ENCODE measurements around the gene SMAP2. TPM values are rescaled to one million over a fixed set of nuclear protein-coding genes. Genes with fewer than 3 reads are reported as not detected.
A peak's percentile ranks its signal among the peaks of the same experiment; 100 is the strongest.

Gene SMAP2
- total RNA-seq, 1 donor from 2014 or later: 20.9 TPM

DNA sequence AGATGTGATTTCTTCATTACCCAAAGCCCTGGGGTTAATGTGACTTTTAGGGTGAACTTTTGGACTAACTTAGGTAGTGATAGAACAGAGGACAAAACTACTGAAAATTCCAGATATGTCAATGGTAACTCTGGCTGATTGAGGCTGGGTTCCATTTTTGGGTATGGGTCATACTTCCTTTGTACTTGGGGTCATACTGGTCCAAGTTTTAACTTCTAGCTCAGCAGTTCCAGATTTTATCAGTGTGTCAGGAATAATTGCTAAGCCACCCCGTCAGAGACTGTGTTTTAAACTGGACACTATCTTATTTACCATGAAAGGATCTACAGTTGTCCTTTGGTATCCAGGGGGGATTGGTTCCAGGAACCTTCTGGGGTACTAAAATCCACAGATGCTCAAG lies 4.0 kb downstream of the SMAP2 start:
- Mint-ChIP-seq H3K27ac (no peak overlapping the region), H3K4me3 (peak overlapping the region; percentile 38), H3K36me3 (no peaks in the 10 kb centered on the region), H3K9me3 (no peaks in the 10 kb centered on the region), H3K4me1 (ENCODE audit: unreplicated experiment) (peaks cover 17% of the 10 kb centered on the region), H3K27me3 (peaks cover 7% of the 10 kb centered on the region)
- TF ChIP-seq, protein P1, sequence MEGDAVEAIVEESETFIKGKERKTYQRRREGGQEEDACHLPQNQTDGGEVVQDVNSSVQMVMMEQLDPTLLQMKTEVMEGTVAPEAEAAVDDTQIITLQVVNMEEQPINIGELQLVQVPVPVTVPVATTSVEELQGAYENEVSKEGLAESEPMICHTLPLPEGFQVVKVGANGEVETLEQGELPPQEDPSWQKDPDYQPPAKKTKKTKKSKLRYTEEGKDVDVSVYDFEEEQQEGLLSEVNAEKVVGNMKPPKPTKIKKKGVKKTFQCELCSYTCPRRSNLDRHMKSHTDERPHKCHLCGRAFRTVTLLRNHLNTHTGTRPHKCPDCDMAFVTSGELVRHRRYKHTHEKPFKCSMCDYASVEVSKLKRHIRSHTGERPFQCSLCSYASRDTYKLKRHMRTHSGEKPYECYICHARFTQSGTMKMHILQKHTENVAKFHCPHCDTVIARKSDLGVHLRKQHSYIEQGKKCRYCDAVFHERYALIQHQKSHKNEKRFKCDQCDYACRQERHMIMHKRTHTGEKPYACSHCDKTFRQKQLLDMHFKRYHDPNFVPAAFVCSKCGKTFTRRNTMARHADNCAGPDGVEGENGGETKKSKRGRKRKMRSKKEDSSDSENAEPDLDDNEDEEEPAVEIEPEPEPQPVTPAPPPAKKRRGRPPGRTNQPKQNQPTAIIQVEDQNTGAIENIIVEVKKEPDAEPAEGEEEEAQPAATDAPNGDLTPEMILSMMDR (conservative IDR thresholded peaks at IDR 0.05): no peak
- DNase-seq (ENCODE audit: extremely low spot score, unreplicated experiment): no peak

DNA sequence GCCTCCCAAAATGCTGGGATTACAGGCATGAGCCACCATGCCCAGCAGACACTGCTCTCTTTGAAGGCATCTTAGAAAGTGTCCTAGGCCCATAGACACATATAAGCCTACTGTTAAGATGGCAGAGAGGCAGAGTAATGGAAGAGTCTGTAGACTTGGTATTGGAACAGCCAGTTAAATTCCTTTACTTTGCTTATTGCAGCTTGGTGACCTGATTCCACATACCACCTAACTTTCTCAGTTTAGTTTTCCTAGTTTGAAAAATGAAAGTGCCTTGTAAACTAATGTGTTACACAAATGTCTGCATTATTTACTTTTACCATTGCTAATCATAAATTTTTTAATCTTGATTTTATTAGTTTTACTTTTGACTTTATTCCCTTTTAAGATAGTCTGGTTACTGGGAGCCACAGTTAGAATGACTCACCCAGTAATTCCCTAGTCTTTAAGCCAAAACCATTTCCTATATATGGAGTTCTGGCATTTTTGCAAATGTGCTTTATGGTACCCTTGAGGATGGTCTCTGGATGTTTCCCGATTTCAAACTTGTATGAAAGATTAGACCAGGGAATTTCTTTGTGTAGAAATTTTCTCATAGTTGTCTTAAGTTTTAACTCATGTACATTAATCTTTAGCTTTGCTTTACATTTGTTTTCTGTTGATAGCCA lies 6.4 kb downstream of the SMAP2 start:
- H3K4me3 Mint-ChIP-seq: no peak overlapping the region
- no peak for DNase-seq (ENCODE audit: extremely low spot score, unreplicated experiment)
- no peak overlapping the region for H3K27ac Mint-ChIP-seq
- H3K9me3 Mint-ChIP-seq: no peaks in the 10 kb centered on the region
- no peaks in the 10 kb centered on the region for H3K27me3 Mint-ChIP-seq
- TF ChIP-seq, protein P1 (conservative IDR thresholded peaks at IDR 0.05): no peak
- peaks cover 19% of the 10 kb centered on the region for H3K4me1 Mint-ChIP-seq (ENCODE audit: unreplicated experiment)
- no peaks in the 10 kb centered on the region for H3K36me3 Mint-ChIP-seq

DNA sequence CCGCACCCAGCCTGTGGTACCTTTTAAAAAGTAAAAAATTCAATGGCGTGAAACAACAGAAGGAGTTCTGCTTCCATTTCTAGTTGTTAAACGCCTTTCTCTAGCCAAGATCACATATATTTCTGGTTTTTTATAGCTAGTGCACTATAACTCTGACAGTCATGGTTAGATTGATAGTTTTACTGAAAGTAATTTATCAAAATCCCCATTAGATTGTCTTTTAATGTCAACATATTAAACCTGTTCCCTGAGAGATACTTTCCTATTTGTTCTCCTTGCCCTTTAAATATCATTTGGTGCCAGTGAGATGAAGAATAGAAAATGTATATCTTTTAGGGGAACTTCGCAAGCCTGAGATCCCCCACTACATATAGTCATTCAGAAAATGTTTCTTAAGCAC lies 7.3 kb downstream of the SMAP2 start:
- Mint-ChIP-seq H3K27me3 (no peaks in the 10 kb centered on the region), H3K9me3 (no peaks in the 10 kb centered on the region)
- TF ChIP-seq, protein P1 (conservative IDR thresholded peaks at IDR 0.05): no peak

DNA sequence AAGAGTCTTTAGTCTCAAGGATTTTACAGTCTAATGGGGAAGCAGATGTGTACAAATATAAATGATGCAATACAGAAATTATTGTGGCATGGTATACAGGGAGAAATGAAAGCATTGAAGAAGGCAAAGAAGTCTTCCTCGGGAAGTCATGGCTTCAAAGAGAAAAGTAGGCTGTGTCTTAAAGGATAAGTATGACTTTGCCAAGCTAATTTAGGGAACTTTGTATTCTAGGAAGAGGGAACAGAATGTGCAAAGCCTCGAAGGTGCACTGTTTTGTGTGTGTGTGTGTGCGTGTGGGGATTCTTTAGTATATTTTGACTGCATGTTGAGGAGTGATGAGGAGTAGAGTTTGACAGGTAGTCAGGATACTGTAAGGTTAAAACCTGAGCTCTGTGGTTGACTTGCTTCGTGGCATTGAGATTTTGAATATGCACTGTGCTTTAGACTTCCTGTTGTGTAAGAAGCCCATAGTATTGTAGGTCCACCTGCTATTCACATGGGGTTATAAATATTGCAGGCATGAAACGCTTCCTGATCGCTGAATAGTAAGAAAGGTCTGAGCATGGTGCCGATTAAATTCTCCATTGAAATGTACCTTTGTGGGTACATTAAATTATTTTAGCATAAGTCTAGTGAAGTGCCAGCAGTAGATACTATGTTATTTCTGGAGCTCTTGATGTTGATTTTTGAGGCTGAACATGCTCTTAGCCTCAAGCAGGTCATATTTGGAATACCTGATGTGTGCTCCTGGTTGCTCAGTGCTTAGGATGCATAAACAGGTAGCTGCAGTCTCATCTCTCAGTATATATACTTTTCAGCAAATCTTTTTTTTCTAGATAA lies 8.0 kb downstream of the SMAP2 start:
- peaks cover 27% of the 10 kb centered on the region for H3K4me1 Mint-ChIP-seq (ENCODE audit: unreplicated experiment)
- no peaks in the 10 kb centered on the region for H3K36me3 Mint-ChIP-seq
- TF ChIP-seq, protein P1 (conservative IDR thresholded peaks at IDR 0.05): no peak
- no peak overlapping the region for H3K4me3 Mint-ChIP-seq
- no peak overlapping the region for H3K27ac Mint-ChIP-seq
- no peaks in the 10 kb centered on the region for H3K27me3 Mint-ChIP-seq
- no peaks in the 10 kb centered on the region for H3K9me3 Mint-ChIP-seq
- no peak for DNase-seq (ENCODE audit: extremely low spot score, unreplicated experiment)

More for the DNA sequence above, 7.3 kb downstream of the SMAP2 start:
- DNase-seq (ENCODE audit: extremely low spot score, unreplicated experiment): no peak
- H3K4me1 Mint-ChIP-seq (ENCODE audit: unreplicated experiment): peaks cover 21% of the 10 kb centered on the region
- H3K36me3 Mint-ChIP-seq: no peaks in the 10 kb centered on the region
- no peak overlapping the region for H3K27ac Mint-ChIP-seq
- H3K4me3 Mint-ChIP-seq: no peak overlapping the region

DNA sequence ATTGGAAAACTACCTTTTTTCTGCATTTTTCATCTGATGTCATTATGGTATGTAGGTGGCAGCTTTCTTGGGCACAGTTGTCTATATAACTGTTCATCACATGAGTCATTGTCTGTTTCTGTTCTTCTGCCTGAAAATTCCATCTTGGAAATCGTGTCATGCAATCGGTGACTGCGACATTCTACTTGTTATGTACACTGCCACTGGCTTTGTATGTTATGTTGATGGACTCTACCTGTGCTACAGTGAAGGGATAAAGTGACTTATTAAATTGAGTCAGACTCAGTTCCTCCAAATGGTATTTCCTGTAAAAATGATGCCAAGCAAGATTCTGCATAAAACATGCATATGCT lies 8.6 kb downstream of the SMAP2 start:
- H3K9me3 Mint-ChIP-seq: no peaks in the 10 kb centered on the region
- TF ChIP-seq, protein P1 (conservative IDR thresholded peaks at IDR 0.05): no peak
- no peak overlapping the region for H3K27ac Mint-ChIP-seq
- no peaks in the 10 kb centered on the region for H3K27me3 Mint-ChIP-seq
- no peaks in the 10 kb centered on the region for H3K36me3 Mint-ChIP-seq
- no peak overlapping the region for H3K4me3 Mint-ChIP-seq
- H3K4me1 Mint-ChIP-seq (ENCODE audit: unreplicated experiment): peaks cover 27% of the 10 kb centered on the region
- no peak for DNase-seq (ENCODE audit: extremely low spot score, unreplicated experiment)
